NT2/D1 (cell line): ENCODE results near the gene SNN.

Source experiments
- DNase-seq: peaks from one replicate; pipeline ENCODE4 v3.0.0-alpha.2; 2011; ENCODE audit warnings: low read depth, low spot score
- H3K27me3 ChIP-seq: 2 replicates; pipeline ENCODE4 v1.6.0; 2011; ENCODE audit warnings: mild to moderate bottlenecking; ENCODE audit not compliant: insufficient read length, insufficient read depth
- H3K36me3 ChIP-seq: 2 replicates; pipeline ENCODE4 v1.6.1; 2011; ENCODE audit warnings: mild to moderate bottlenecking, low read length, mixed read lengths; ENCODE audit not compliant: insufficient read depth, insufficient read length
- H3K4me1 ChIP-seq: 2 replicates; pipeline ENCODE4 v1.5.1; 2011; ENCODE audit not compliant: insufficient read depth, insufficient read length
- H3K4me3 ChIP-seq: 2 replicates; pipeline ENCODE4 v1.5.1; 2011; ENCODE audit warnings: low read depth; ENCODE audit not compliant: insufficient read length
- H3K9ac ChIP-seq: 2 replicates; pipeline ENCODE4 v1.6.0; 2011; ENCODE audit warnings: low read depth; ENCODE audit not compliant: insufficient read length
- H3K9me3 ChIP-seq: 2 replicates; pipeline ENCODE4 v1.5.1; 2011; ENCODE audit warnings: mild to moderate bottlenecking, low read length; ENCODE audit not compliant: insufficient read depth
- SUZ12 ChIP-seq: IDR thresholded peaks from 2 replicates; pipeline ENCODE4 v1.6.1; 2011; ENCODE audit not compliant: insufficient read length, insufficient read depth; ENCODE audit errors: extremely low read depth
- YY1 ChIP-seq: IDR thresholded peaks from 2 replicates; pipeline ENCODE4 v1.6.1; 2011; ENCODE audit not compliant: insufficient read length, insufficient read depth
- ZNF274 ChIP-seq: IDR thresholded peaks from 2 replicates; pipeline ENCODE4 v1.6.1; 2011; ENCODE audit warnings: mild to moderate bottlenecking, low read depth, low read length

Gene SNN

DNA sequence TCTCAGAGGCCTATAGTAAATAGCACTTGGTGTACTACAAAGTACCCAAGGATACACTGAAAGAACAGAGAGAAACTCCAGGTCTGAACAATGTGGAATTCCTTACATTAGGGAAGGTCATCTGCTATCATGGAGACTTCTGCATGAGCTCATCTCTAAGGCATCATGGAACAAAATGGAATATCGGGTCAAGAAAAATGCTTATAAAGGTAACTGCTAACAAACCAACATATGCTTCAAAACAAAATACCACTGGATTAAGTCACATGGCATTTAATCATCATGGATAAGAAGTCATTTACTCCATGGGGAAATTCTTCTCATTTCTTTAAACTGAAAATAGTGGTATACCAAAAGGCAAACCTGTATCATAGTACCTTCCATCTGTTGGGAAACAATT lies 40.2 kb downstream of the SNN start:
- H3K4me1 ChIP-seq: no peaks in the 10 kb centered on the region
- TF ChIP-seq YY1: no peak
- TF ChIP-seq ZNF274: no peak
- no peak for TF ChIP-seq SUZ12
- H3K36me3 ChIP-seq: peaks cover 33% of the 10 kb centered on the region
- H3K9me3 ChIP-seq: no peaks in the 10 kb centered on the region
- no peak overlapping the region for H3K4me3 ChIP-seq
- H3K9ac ChIP-seq: no peak overlapping the region
- no peak for DNase-seq
- no peaks in the 10 kb centered on the region for H3K27me3 ChIP-seq

DNA sequence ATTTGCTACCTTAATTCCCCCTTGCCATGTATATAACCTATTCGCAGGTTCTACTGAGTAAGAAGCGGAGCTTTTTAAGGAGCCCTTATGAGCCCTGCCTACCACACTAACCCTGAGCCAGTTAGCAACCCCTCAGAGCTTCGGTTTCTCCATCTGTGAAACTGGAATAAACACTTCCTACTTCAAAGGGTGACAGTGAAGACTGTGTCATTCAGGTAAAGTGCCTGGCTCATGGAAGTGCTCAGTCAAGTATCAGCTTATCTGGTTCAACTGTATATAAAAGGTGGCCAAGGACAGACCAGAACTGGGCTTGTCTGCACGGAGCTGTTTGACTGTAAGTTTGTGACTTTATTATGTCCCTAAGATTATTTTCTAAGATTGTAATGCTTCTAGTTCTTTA lies 43.4 kb downstream of the SNN start:
- H3K9ac ChIP-seq: no peak overlapping the region
- no peak for TF ChIP-seq ZNF274
- TF ChIP-seq YY1: no peak
- TF ChIP-seq SUZ12: no peak
- no peaks in the 10 kb centered on the region for H3K4me1 ChIP-seq
- no peak for DNase-seq
- H3K27me3 ChIP-seq: no peaks in the 10 kb centered on the region
- peaks cover 28% of the 10 kb centered on the region for H3K36me3 ChIP-seq
- no peak overlapping the region for H3K4me3 ChIP-seq
- H3K9me3 ChIP-seq: no peaks in the 10 kb centered on the region

DNA sequence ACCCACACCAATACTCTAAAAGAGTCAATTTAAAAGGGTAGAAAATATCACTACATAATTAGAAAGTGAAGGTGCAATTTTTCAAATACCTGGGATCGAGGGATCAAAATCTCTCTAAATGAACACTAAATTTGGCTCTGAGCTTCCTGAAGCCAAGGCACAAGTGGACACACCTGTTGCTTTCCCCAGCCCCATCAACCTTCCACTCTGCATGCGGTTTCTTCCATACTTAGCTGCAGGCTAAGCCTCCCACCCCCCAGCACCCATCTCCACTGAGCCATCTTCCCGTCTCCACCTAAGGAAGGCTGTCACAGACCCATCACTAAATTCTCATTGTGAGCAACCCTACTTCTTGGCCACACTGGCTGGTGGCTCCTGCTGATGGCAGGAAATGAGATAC lies 43.9 kb downstream of the SNN start:
- H3K4me1 ChIP-seq: no peaks in the 10 kb centered on the region
- no peaks in the 10 kb centered on the region for H3K27me3 ChIP-seq
- H3K36me3 ChIP-seq: peaks cover 28% of the 10 kb centered on the region

DNA sequence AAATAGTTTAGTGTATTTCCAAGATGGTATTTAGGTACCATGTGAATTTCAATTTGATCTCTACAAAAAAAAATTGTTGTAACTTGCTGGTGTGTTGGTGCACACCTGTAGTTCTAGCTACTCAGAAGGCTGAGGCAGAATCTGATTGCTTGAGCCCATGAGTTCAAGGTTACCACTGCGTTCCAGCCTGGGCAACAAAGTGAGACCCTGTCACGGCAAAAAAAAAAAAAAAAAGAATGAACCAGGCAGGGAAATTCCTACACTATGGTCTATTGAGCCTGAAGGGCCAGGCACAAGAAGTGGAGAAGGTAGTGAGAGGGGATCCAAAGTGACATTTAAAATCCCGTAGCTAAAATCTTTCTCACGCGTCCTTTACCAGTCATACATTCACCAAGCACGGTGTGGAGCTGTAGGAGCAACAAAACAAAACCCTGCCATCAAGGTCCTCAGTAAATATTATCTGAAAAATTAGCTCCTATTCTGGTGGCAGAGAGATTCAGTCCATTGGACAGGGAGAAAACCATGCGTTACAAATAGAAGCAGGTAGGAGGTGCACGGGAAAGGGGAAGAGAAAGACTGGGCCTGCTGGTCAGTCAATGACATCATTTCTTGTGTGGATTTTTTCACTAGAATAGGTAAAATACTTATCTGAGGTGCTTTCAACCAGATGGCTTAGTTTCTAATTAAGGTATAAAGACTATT lies 47.1 kb downstream of the SNN start:
- Histone ChIP-seq H3K27me3 (no peaks in the 10 kb centered on the region), H3K4me3 (no peak overlapping the region), H3K9ac (no peak overlapping the region), H3K36me3 (peaks cover 35% of the 10 kb centered on the region), H3K9me3 (no peaks in the 10 kb centered on the region), H3K4me1 (no peaks in the 10 kb centered on the region)
- DNase-seq: no peak
- TF ChIP-seq YY1: no peak
- no peak for TF ChIP-seq SUZ12
- TF ChIP-seq ZNF274: no peak

More for the DNA sequence above, 43.9 kb downstream of the SNN start:
- Histone ChIP-seq H3K9ac (no peak overlapping the region), H3K4me3 (no peak overlapping the region), H3K9me3 (no peaks in the 10 kb centered on the region)
- TF ChIP-seq ZNF274 (no peak), SUZ12 (no peak), YY1 (no peak)
- DNase-seq: no peak

DNA sequence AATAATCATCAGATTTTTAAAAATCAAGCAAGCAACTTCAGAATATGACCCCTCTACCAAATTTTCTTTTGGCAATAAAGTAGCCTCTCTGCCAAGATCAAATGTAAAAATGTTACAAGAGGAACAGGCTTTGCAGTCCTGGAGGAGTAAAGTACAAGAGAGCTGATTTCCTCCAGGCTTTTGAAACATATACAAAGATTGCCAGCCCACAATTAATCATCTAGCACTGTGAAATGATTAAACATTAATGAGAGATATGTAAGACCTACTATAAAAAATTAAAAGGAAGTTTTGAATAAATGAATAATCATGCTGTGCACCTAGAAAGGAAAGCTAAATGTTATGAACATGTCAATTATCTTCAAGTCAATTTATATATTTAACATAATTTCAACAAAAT lies 48.1 kb downstream of the SNN start:
- no peak for TF ChIP-seq ZNF274
- no peak for TF ChIP-seq YY1
- no peak for TF ChIP-seq SUZ12
- H3K36me3 ChIP-seq: peaks cover 39% of the 10 kb centered on the region
- no peaks in the 10 kb centered on the region for H3K9me3 ChIP-seq
- DNase-seq: no peak
- no peaks in the 10 kb centered on the region for H3K27me3 ChIP-seq
- no peak overlapping the region for H3K4me3 ChIP-seq
- no peaks in the 10 kb centered on the region for H3K4me1 ChIP-seq
- H3K9ac ChIP-seq: no peak overlapping the region

DNA sequence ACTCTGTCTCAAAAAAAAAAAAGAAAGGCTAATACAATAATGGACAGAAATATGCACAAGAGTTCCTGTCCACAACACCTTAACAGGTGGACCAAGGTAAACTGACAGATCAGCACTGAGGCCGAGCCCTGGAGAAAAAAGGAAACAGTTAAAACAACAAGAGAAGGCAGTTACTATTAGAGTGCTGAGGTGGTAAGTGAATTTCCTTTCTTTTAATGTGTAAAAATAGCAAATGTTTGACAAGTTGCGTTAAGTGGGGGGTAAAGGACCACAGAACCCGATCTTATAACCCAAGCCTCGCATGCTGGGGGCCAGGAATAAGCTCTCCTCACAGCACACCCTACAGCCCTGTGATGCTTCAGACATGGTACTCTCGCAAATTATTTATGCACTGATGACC lies 49.6 kb downstream of the SNN start:
- TF ChIP-seq SUZ12 (no peak), YY1 (no peak), ZNF274 (no peak)
- Histone ChIP-seq H3K9ac (no peak overlapping the region), H3K36me3 (peaks cover 35% of the 10 kb centered on the region), H3K4me3 (no peak overlapping the region), H3K9me3 (no peaks in the 10 kb centered on the region), H3K4me1 (no peaks in the 10 kb centered on the region), H3K27me3 (no peaks in the 10 kb centered on the region)
- DNase-seq: no peak

DNA sequence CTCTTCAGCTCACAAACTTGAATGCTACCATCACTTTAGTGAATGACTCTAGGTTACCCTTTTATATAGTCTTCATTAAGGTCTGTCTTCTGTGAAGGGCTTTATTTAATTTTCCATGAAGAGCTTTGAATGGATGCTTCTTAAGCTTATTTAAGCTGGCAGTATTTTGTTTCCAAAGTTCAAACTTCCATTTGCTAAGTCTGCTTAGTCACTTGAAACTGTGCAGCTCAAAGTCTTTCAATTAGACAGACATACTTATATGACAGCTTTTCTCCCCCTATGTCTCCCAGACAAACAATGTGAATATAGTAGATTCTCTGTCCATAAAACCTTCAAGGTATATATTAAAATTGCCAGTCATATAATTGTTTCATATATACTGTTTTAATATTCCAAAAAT lies 50.9 kb downstream of the SNN start:
- no peaks in the 10 kb centered on the region for H3K4me1 ChIP-seq
- no peak overlapping the region for H3K9ac ChIP-seq
- no peak for TF ChIP-seq YY1
- TF ChIP-seq SUZ12: no peak
- no peak for TF ChIP-seq ZNF274
- no peaks in the 10 kb centered on the region for H3K9me3 ChIP-seq
- peaks cover 33% of the 10 kb centered on the region for H3K36me3 ChIP-seq
- DNase-seq: no peak
- no peaks in the 10 kb centered on the region for H3K27me3 ChIP-seq
- H3K4me3 ChIP-seq: no peak overlapping the region
